Measurements from ENCODE around the gene TNFSF15. TPM values are rescaled to one million over a fixed set of nuclear protein-coding genes. Genes with fewer than 3 reads are reported as not detected.

TNFSF15 gene
- total RNA-seq, 1 donor: under 0.01 TPM

DNA sequence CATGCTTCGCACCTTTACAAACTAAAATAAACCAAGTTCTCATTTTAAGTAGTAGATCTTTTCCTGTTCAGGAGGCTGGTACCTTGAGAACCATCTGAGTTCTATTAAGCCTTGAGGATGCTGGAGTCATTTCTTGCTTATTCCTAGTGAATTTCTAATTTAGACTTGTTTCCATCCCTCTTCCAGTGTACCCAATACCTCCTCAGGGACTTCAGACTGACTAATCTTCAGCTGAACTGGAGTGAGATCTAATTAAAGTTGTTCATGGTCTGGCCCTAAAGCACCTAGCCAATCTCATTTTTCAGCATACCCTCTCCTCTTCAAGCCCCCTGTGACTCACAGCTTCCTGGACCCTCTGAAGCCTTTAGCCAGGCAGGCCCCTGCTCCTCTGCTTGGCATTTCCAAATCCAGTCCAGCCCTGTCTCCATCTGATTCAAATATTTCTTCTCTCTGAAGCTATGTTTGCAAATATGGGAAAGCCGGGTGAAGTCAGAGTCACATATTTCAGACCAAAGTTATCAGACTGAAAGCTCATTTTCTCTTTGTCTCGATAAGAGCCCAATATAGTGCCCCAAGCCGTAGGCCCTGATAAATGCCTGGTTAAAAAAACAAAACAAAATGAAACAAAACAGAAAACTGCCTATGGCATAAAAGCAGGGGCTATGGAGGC lies 19.4 kb upstream of the TNFSF15 start:
- Histone ChIP-seq H3K4me3 (ENCODE audit: insufficient read depth, low read length) (no peak overlapping the region), H3K9me3 (ENCODE audit: low read depth, low read length) (no peaks in the 10 kb centered on the region), H3K27me3 (ENCODE audit: insufficient read depth, low read length) (no peaks in the 10 kb centered on the region), H2AFZ (ENCODE audit: low read length) (no peak overlapping the region), H3K4me1 (ENCODE audit: insufficient read depth, low read length) (peaks cover 8% of the 10 kb centered on the region), H4K20me1 (ENCODE audit: insufficient read depth, low read length) (no peaks in the 10 kb centered on the region), H3K36me3 (ENCODE audit: insufficient read depth, low read length) (no peaks in the 10 kb centered on the region), H3K4me2 (ENCODE audit: insufficient read depth, low read length) (no peak overlapping the region), H3K79me2 (ENCODE audit: insufficient read depth, low read length) (no peaks in the 10 kb centered on the region), H3K27ac (ENCODE audit: low read depth, low read length) (no peak overlapping the region)
- TF ChIP-seq CTCF (IDR thresholded peaks at IDR 0.05; ENCODE audit: extremely low read depth, low read depth, low read length): no peak
- no peak for DNase-seq (ENCODE audit: insufficient read length, low spot score, missing footprints)

DNA sequence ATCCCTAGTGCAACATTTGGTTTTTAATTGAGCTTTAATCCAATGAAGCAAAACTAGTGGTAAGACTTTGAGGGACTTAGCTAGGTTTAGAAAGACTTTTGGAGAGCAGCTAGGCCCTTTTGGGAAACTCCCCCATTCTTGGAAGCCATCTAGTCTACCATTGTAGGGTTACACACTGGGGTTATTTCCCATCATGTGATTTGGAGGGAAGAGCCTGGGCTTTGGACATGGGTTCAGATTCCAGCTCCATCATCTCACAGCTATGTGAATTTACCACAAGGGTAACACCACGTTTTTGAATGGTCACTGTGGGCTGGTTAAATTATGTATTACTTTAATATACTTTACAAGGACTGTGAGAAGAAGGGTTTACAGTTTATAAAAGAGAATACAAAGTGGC lies 18.3 kb upstream of the TNFSF15 start:
- Histone ChIP-seq H3K4me1 (ENCODE audit: insufficient read depth, low read length) (peaks cover 8% of the 10 kb centered on the region), H3K4me2 (ENCODE audit: insufficient read depth, low read length) (no peak overlapping the region), H2AFZ (ENCODE audit: low read length) (no peak overlapping the region), H3K4me3 (ENCODE audit: insufficient read depth, low read length) (no peak overlapping the region), H3K9me3 (ENCODE audit: low read depth, low read length) (no peaks in the 10 kb centered on the region), H3K36me3 (ENCODE audit: insufficient read depth, low read length) (no peaks in the 10 kb centered on the region), H3K27me3 (ENCODE audit: insufficient read depth, low read length) (no peaks in the 10 kb centered on the region), H3K27ac (ENCODE audit: low read depth, low read length) (no peak overlapping the region), H3K79me2 (ENCODE audit: insufficient read depth, low read length) (no peaks in the 10 kb centered on the region), H4K20me1 (ENCODE audit: insufficient read depth, low read length) (no peaks in the 10 kb centered on the region)
- no peak for DNase-seq (ENCODE audit: insufficient read length, low spot score, missing footprints)
- TF ChIP-seq CTCF (IDR thresholded peaks at IDR 0.05; ENCODE audit: extremely low read depth, low read depth, low read length): no peak

- H2AFZ ChIP-seq (ENCODE audit: low read length): no peak overlapping the region
- no peaks in the 10 kb centered on the region for H3K9me3 ChIP-seq (ENCODE audit: low read depth, low read length)
- no peak overlapping the region for H3K4me2 ChIP-seq (ENCODE audit: insufficient read depth, low read length)
- no peak for TF ChIP-seq CTCF (IDR thresholded peaks at IDR 0.05; ENCODE audit: extremely low read depth, low read depth, low read length)
- no peak overlapping the region for H3K4me3 ChIP-seq (ENCODE audit: insufficient read depth, low read length)
- H4K20me1 ChIP-seq (ENCODE audit: insufficient read depth, low read length): no peaks in the 10 kb centered on the region
- DNase-seq (ENCODE audit: insufficient read length, low spot score, missing footprints): no peak
- H3K27ac ChIP-seq (ENCODE audit: low read depth, low read length): no peak overlapping the region
- H3K79me2 ChIP-seq (ENCODE audit: insufficient read depth, low read length): no peaks in the 10 kb centered on the region
- H3K27me3 ChIP-seq (ENCODE audit: insufficient read depth, low read length): no peaks in the 10 kb centered on the region
- H3K4me1 ChIP-seq (ENCODE audit: insufficient read depth, low read length): peaks cover 8% of the 10 kb centered on the region
- H3K36me3 ChIP-seq (ENCODE audit: insufficient read depth, low read length): no peaks in the 10 kb centered on the region
These were observed 17.6 kb upstream of the TNFSF15 start for GRCh38 chr9:114823441-114823840.

DNA sequence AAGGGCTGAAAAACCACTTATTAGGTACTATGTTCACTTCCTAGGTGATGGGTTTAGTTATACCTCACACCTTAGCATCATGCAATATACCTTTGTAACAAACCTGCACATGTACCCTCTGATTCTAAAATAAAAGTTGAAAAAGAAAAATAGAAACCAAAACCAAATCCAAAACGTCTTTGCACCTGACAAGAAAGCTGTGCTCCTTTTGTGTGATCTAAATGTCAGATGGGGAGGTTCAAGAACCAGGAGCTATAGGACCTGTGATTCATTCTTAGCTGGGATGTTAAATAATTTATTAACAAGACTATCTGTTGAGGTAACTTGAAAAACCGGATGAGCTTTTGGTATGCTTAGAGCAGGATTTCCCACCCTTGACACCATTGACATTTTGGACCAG lies 16.9 kb upstream of the TNFSF15 start:
- Histone ChIP-seq H2AFZ (ENCODE audit: low read length) (no peak overlapping the region), H3K9me3 (ENCODE audit: low read depth, low read length) (no peaks in the 10 kb centered on the region), H3K27ac (ENCODE audit: low read depth, low read length) (no peak overlapping the region), H3K4me2 (ENCODE audit: insufficient read depth, low read length) (no peak overlapping the region), H3K4me3 (ENCODE audit: insufficient read depth, low read length) (no peak overlapping the region), H4K20me1 (ENCODE audit: insufficient read depth, low read length) (no peaks in the 10 kb centered on the region), H3K27me3 (ENCODE audit: insufficient read depth, low read length) (no peaks in the 10 kb centered on the region), H3K36me3 (ENCODE audit: insufficient read depth, low read length) (no peaks in the 10 kb centered on the region), H3K4me1 (ENCODE audit: insufficient read depth, low read length) (peaks cover 8% of the 10 kb centered on the region), H3K79me2 (ENCODE audit: insufficient read depth, low read length) (no peaks in the 10 kb centered on the region)
- no peak for TF ChIP-seq CTCF (IDR thresholded peaks at IDR 0.05; ENCODE audit: extremely low read depth, low read depth, low read length)
- no peak for DNase-seq (ENCODE audit: insufficient read length, low spot score, missing footprints)

Measured in osteoblast (primary cell).